Kidney epithelial cell (primary cell): Measurements from ENCODE around the gene RIPOR1. TPM values are rescaled to one million over a fixed set of nuclear protein-coding genes. Genes with fewer than 3 reads are reported as not detected.

Experiments
- DNase-seq: peaks from one replicate; pipeline ENCODE4 v3.0.0-alpha.2; 2010; ENCODE audit warnings: low read depth
- H3K27me3 ChIP-seq: 2 replicates; pipeline ENCODE4 v1.6.0; 2011; ENCODE audit warnings: low read length; ENCODE audit not compliant: control insufficient read depth, insufficient read depth
- H3K36me3 ChIP-seq: 2 replicates; pipeline ENCODE4 v1.5.1; 2011; ENCODE audit warnings: low read length; ENCODE audit not compliant: control insufficient read depth, insufficient read depth
- H3K4me3 ChIP-seq: 2 replicates; pipeline ENCODE4 v1.5.1; 2011; ENCODE audit warnings: low read depth, mild to moderate bottlenecking, control low read depth, low read length
- total RNA-seq: library from RNA; depleted of rRNA; stranded (reverse); fragments of >200 nt; gene quantifications from 2 replicates; pipeline ENCODE4 v1.2.3, GENCODE V29; 2015
- TF ChIP-seq, protein P1 (sequence below): IDR thresholded peaks from 2 replicates; pipeline ENCODE4 v1.5.1; 2011; ENCODE audit warnings: mild to moderate bottlenecking, moderate library complexity, low read length, control low read depth, inconsistent platforms; ENCODE audit not compliant: insufficient read depth, poor library complexity, severe bottlenecking

RIPOR1 gene
- total RNA-seq, 1 donor from 2014 or later = 91.0 TPM

DNA sequence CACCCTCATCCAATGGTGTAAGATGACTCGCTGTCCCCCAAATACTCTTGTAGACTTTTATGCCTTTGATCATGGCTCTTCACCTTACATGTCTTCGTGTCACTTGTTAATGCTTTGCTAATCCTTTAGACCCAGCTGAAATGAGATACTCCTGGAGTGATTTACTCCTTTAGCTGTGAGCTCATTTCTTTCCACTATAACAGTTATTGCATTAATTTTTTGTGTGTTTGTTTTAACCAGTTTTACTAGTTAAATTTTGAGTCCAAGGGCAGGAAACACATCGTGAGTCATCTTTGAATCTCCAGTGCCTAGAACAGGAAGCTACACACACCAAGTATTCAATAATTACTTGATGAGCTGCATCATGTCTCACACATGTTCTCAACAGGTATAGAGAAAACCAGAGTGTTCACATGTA is 27.2 kb downstream of the RIPOR1 start:
- no peaks in the 10 kb centered on the region for H3K27me3 ChIP-seq
- H3K4me3 ChIP-seq = no peak overlapping the region
- no peaks in the 10 kb centered on the region for H3K36me3 ChIP-seq
- no peak for DNase-seq
- TF ChIP-seq, protein P1, sequence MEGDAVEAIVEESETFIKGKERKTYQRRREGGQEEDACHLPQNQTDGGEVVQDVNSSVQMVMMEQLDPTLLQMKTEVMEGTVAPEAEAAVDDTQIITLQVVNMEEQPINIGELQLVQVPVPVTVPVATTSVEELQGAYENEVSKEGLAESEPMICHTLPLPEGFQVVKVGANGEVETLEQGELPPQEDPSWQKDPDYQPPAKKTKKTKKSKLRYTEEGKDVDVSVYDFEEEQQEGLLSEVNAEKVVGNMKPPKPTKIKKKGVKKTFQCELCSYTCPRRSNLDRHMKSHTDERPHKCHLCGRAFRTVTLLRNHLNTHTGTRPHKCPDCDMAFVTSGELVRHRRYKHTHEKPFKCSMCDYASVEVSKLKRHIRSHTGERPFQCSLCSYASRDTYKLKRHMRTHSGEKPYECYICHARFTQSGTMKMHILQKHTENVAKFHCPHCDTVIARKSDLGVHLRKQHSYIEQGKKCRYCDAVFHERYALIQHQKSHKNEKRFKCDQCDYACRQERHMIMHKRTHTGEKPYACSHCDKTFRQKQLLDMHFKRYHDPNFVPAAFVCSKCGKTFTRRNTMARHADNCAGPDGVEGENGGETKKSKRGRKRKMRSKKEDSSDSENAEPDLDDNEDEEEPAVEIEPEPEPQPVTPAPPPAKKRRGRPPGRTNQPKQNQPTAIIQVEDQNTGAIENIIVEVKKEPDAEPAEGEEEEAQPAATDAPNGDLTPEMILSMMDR = no peak

DNA sequence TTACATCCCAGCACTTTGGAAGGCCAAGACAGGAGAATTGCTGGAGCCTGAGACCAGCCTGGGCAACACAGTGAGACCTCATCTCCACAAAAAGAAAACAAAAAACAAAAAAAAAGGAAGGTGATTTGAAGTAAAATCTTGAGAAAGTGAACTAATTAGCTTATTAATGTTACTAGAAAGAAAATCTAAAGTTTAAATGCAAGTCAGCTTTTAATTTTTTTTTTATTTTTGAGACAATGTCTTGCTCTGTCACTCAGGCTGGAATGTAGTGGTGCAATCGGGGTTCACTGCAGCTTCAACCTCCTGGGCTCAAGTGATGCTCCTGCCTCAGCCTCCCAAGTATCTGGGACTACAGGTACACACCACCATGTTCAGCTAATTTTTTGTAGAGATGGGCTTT is 30.2 kb downstream of the RIPOR1 start:
- no peak for DNase-seq
- TF ChIP-seq, protein P1 = no peak
- Histone ChIP-seq H3K27me3 (no peaks in the 10 kb centered on the region), H3K4me3 (no peak overlapping the region), H3K36me3 (no peaks in the 10 kb centered on the region)

DNA sequence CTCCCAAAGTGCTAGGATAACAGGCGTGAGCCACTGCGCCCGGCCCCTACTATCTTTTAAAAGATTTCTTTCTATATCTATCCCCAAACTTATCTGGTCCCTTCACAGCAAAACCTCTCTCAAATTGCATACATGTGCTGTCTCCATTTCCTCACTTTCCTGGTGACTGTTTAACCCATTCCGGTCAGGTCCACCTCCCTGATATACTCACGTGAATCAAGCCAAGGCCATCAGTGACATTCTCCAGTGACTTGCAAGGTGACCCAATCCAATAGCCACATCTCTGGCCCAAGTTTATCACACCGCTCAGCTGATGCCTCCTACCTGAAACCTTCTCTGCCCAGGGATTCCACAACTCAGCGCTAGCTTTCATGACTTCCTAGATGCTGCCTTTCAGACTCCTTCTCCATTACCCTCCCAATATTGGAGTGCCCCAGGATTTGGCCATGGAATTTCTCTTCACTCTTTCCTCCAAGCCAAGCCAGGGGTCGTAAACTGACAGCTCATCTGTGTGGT is 32.3 kb downstream of the RIPOR1 start:
- DNase-seq = no peak
- H3K36me3 ChIP-seq = no peaks in the 10 kb centered on the region
- TF ChIP-seq, protein P1 = no peak
- H3K27me3 ChIP-seq = no peaks in the 10 kb centered on the region
- H3K4me3 ChIP-seq = no peak overlapping the region

DNA sequence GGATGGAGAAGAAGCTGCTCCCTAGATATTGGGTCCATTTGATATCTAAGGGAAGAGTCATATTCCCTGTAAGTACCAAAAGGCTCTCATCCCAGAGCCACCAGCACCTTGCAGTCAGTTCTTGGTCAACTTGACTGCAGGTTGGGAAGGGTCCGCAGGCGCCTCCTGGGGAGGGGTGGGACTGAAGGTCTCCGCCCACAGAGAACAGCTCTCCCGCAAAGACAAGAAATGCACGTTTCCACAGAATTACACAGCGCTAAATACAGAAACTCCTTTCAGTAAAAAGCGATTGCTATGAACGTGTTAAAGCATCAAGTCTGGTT is 32.8 kb downstream of the RIPOR1 start:
- no peaks in the 10 kb centered on the region for H3K27me3 ChIP-seq
- peak overlapping the region; percentile 98 for H3K4me3 ChIP-seq
- no peak for DNase-seq
- H3K36me3 ChIP-seq = no peaks in the 10 kb centered on the region
- TF ChIP-seq, protein P1 = no peak

DNA sequence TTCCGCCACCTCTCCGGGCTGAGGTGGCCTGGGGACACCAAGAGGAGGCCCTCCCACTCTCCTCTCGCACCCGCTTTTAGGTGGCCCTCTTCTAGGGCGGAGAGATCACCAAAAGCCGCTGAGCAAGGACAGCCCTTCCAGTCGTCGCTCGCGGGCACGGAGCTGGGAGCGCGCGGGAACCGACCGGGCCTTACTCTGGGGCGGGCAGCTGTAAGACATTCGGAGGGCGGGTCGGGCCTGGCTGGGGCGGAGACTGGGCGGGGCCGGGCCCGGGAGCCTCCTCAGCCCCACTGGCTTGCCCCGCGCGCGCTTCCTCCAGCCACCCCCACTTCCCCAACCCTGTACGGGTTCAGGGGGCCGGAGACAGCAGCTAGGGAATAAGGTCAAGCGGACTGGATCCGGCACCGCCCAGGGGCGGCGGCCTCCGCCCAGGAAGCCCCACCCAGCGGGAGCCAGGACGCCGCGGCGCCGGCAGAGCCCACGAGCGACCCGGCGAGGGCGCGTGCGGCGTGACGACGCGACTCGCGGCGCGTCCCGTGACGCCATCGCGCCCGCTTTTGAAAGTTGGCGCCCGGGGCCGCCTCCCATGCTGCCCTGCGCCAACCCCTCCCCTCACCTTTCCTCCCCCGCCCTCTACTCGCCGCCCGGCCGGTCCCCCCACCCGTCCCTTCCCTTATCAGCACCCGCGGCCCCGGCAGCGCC is 33.3 kb downstream of the RIPOR1 start:
- peak; percentile 78 for DNase-seq
- Histone ChIP-seq H3K36me3 (no peaks in the 10 kb centered on the region), H3K4me3 (peak overlapping the region; percentile 98), H3K27me3 (no peaks in the 10 kb centered on the region)
- TF ChIP-seq, protein P1 = no peak

DNA sequence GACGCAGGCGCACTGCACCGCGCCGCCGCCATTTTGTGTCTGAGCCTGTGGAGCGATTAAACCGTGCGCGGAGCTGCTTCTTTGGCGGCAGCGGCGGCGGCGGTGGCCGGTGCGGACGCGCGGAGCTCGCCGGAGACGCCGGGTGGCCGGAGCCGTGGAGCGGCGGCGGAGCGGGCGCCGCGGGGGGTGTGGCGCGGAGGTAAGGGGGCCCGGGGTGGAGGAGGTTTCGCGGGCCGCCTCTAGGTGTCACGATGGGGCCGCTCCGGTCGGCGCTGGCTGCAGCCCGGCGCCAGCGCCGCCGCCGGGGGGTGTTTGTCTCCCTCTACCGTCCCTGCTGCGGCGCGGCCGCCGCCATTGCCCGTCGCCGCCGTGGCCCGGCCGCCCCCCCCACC is 33.9 kb downstream of the RIPOR1 start, which contains the start of gene CTCF:
Gene CTCF, plus strand, starts transcription at position 1 of the 392 bp plus-strand sequence. CDS start 48,307 bp downstream, outside the sequence.
- TF ChIP-seq, protein P1 = no peak
- H3K36me3 ChIP-seq = no peaks in the 10 kb centered on the region
- no peaks in the 10 kb centered on the region for H3K27me3 ChIP-seq
- no peak for DNase-seq
- H3K4me3 ChIP-seq = peak within 1 kb of the TSS; percentile 98
